Epithelial cell of esophagus (primary cell): ENCODE data around the gene NBDY.
"Not testable (repeated sequence)": the region's sequence is repeated elsewhere in the genome, so short reads cannot be mapped to it uniquely, and the experiment has no call there.

ENCODE experiments used
- DNase-seq: peaks from one replicate; pipeline ENCODE4 v3.0.0; 2010; ENCODE audit warnings: low read depth
- H3K4me3 ChIP-seq: 2 replicates; pipeline ENCODE4 v1.5.1; 2011; ENCODE audit warnings: mild to moderate bottlenecking, low read length, control low read depth
- CTCF ChIP-seq: IDR thresholded peaks from 2 replicates; pipeline ENCODE4 v1.5.1; 2011; ENCODE audit warnings: low read depth, mild to moderate bottlenecking, low read length, control low read depth, inconsistent platforms; ENCODE audit not compliant: insufficient read depth; ENCODE audit errors: missing control alignments

The NBDY gene

GRCh38 chrX:56759736-56760409 is 30.8 kb downstream of the NBDY start:
- no peak overlapping the region for H3K4me3 ChIP-seq
- no peak for DNase-seq
- no peak for TF ChIP-seq CTCF

GRCh38 chrX:56760410-56761124 is 31.5 kb downstream of the NBDY start:
- not testable (repeated sequence) for DNase-seq, H3K4me3 ChIP-seq

- no peak for TF ChIP-seq CTCF
Observed at GRCh38 chrX:56761167-56761566, 32.1 kb downstream of the NBDY start.

GRCh38 chrX:56762220-56762619 is 33.2 kb downstream of the NBDY start:
- H3K4me3 ChIP-seq = no peak overlapping the region
- DNase-seq = no peak
- no peak for TF ChIP-seq CTCF

More at GRCh38 chrX:56761167-56761566, 32.1 kb downstream of the NBDY start:
- no peak overlapping the region for H3K4me3 ChIP-seq
- DNase-seq = peak; percentile 1

GRCh38 chrX:56762707-56763555 is 33.9 kb downstream of the NBDY start:
- H3K4me3 ChIP-seq = no peak overlapping the region
- TF ChIP-seq CTCF = no peak
- DNase-seq = no peak

- no peak overlapping the region for H3K4me3 ChIP-seq
- DNase-seq = no peak
- TF ChIP-seq CTCF = no peak
Observed at GRCh38 chrX:56763556-56764152, 34.6 kb downstream of the NBDY start.
